NCI-H345 (cell line): ENCODE data around the gene SMIM35.
A peak's percentile ranks its signal among the peaks of the same experiment; 100 is the strongest.

Source experiments
- DNase-seq: peaks from one replicate; lab custom pipeline; 2025; lab: John Stamatoyannopoulos, UW

SMIM35 gene

GRCh38 chr11:118109231-118109630, 22.5 kb upstream of the SMIM35 start:
- DNase-seq, result no peak

GRCh38 chr11:118108513-118108912, 21.8 kb upstream of the SMIM35 start:
- DNase-seq, result no peak

GRCh38 chr11:118106789-118107335, 20.1 kb upstream of the SMIM35 start:
- no peak for DNase-seq

GRCh38 chr11:118105657-118106305, 19.0 kb upstream of the SMIM35 start:
- no peak for DNase-seq

- no peak for DNase-seq
These were observed 17.7 kb upstream of the SMIM35 start for GRCh38 chr11:118104491-118104890.

- DNase-seq, result no peak
These were observed 16.0 kb upstream of the SMIM35 start for GRCh38 chr11:118102721-118103261.

GRCh38 chr11:118100691-118101232, 14.0 kb upstream of the SMIM35 start:
- DNase-seq, result no peak

GRCh38 chr11:118099838-118100556, 13.2 kb upstream of the SMIM35 start:
- no peak for DNase-seq

- peak; percentile 28 for DNase-seq
These were observed 12.5 kb upstream of the SMIM35 start for GRCh38 chr11:118098996-118099837.

GRCh38 chr11:118095967-118096367, 9.2 kb upstream of the SMIM35 start:
- no peak for DNase-seq

GRCh38 chr11:118095493-118095892, 8.7 kb upstream of the SMIM35 start:
- DNase-seq, result no peak

- no peak for DNase-seq
These were observed 6.3 kb upstream of the SMIM35 start for GRCh38 chr11:118092907-118093571.

- DNase-seq, result no peak
These were observed 4.9 kb upstream of the SMIM35 start for GRCh38 chr11:118091690-118092089.

- DNase-seq, result no peak
These were observed 3.9 kb upstream of the SMIM35 start for GRCh38 chr11:118090545-118091162.

GRCh38 chr11:118088531-118088930, 1.8 kb upstream of the SMIM35 start:
- no peak for DNase-seq

GRCh38 chr11:118087931-118088330, 1.2 kb upstream of the SMIM35 start:
- DNase-seq, result no peak

- DNase-seq, result no peak
These were observed 2.1 kb downstream of the SMIM35 start for GRCh38 chr11:118084656-118085055.

- DNase-seq, result no peak
These were observed 2.5 kb downstream of the SMIM35 start for GRCh38 chr11:118084247-118084646.

GRCh38 chr11:118082880-118083552, 3.7 kb downstream of the SMIM35 start:
- no peak for DNase-seq

GRCh38 chr11:118081241-118081958, 5.4 kb downstream of the SMIM35 start:
- DNase-seq, result no peak
